SKM-1 treated with dmso at 0.1 percent for 144 hours (cell line): ENCODE measurements around the gene INTS11.
A peak's percentile ranks its signal among the peaks of the same experiment; 100 is the strongest.

Experiments
- DNase-seq: peaks from one replicate; lab custom pipeline; 2025; ENCODE audit not compliant: unreplicated experiment; lab: John Stamatoyannopoulos, UW

Gene INTS11

GRCh38 chr1:1303736-1304135 lies 20.7 kb downstream of the INTS11 start:
- no peak for DNase-seq

DNA sequence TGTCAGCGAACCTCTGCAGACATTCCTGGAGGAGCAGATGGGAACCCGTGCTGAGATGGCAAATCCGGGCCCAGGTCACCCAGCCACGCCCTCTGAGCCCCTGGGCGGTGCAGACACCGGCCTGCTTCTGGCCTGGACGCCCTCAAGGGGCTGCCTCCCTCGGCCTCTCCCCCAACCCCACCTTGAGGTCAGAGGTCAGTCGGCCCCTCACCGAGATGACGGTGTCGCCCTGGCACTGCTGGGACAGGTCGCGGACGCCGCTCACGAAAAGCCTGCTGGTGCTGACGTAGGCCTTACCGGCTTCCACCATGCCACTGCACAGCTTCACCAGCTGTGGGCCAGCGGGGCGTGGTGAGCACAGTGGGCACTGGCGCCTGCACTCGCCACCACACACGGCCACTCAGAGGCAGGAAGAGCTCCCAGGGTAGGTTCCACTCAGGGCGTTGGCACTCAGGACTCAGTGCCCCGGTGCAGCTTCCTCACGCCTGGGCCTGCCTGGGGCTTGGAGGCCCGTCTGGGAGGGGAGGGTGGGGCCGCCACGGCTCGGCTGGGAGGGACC lies 21.4 kb downstream of the INTS11 start:
- DNase-seq = no peak

DNA sequence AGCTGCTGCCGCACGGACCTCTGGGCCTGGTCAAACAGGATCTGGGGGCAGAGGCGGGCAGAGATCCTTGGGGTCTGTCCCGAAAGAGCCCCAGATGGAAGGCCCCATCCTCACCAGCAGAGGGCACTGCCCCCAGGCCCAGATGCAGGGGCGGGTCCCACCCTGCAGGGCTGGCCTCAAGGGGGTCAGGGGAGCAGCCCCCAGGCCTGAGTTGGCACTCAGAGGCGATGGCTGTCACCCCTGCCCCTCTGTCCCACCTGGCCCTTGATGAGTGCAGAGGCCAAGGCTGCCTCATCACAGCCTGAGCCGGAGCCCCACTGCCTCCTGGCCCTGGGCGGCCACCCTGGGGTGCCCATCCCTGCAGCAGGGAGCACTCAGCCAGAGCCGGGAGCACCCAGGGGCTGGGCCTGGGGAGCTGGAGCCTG lies 22.4 kb downstream of the INTS11 start:
- DNase-seq = no peak

- DNase-seq = no peak
Observed at GRCh38 chr1:1300352-1300739, 24.1 kb downstream of the INTS11 start.

DNA sequence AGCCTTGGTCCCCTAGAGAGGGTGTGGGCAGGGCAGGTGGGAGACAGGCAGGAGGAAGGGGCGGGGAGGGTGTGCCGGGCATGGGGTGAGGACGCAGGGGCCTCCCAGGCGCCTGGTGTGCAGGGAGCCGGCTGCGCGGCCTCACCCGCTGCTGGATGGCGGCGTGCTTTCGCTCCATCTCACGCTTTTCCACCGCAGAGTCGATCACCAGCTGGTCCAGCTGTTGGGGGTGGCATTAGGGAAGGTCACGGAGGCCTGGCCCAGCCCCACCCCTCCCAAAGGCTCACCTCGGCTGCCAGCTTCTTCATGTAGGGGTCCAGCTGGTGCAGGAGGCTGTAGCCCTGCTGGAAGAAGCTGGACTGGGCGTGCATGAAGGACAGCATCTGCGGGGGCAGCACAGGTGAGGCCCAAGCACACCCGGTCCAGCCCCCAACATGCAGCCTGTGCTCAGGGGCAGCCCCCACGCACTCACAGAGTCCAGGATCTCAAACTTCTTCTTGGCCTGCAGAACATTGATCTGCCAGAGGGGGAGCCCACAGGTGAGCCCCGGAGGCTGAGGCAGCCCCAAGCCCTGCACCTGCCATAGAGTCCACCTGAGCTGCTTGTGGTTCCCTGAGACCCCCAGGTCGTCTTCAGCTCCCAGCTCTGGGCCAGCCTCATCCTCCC lies 24.6 kb downstream of the INTS11 start:
- no peak for DNase-seq

DNA sequence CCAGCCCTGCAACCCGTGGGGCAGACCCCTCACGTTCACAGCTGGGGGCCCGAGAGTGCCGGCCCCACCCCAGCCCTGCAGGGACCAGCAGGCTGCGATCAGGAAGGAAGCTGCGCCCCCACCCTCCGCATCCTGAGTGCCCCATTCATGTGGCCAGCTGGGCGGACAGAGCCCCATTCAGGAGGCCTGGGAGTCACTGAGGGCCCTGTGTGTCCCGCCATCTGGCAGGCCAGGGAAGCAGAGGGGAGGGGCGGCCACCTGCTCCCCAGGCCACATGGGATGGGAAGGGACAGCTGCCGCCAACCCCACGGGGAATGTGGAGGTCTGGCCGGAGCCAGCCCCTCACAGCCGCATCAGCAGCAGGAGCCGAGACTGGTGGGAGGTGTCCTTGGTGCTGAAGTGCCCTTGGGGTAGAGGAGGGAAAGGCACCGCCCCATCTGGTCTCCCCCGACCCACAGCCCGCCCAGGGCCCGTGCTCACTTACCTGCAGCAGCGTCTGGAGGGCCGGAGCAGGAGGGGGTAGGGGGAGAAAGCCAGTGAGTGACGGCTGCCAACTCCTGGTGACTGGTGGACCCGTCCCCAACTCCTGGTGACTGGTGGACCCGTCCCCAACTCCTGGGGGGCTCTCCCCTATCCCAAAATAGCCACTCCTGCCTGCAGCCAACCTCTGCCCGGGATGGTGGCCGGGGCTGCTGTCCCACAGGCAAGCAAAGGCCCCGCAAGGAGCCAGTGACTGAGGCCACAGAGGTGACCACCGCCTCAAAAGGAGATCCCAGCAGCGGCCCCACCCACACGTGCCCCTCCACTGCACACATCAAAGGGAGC lies 25.4 kb downstream of the INTS11 start:
- no peak for DNase-seq

DNA sequence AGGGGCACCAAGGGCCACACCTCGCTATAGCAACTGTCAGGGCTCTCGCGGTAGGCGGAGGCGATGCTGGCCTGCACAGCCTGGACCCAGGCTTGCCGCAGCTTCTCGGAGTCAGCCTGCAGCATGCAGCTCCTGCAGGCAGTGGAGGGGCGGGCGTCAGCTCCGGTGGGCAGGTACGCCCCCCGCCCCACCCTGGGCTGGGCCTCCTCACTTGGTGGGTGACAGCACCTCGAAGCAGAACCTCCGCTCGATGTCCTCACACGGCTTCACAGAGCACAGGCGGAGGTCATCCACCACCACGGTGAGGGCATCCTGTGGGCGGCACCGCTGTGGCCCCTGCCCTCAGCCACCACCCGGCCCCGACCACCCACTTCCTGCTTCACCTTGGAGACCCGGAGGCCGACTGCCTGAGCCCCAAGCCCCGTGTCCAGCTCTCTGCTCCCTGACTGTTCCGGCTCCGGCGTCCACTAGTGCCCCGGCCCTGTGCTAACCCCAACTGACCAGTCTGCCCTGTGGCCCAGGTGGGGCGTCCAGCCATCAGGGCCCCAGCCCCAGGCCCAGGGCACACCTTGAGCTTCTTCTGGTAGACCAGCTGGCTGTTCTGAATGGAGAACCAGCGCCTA lies 26.5 kb downstream of the INTS11 start:
- DNase-seq = no peak

- no peak for DNase-seq
Observed at GRCh38 chr1:1296070-1297061, 28.1 kb downstream of the INTS11 start.

DNA sequence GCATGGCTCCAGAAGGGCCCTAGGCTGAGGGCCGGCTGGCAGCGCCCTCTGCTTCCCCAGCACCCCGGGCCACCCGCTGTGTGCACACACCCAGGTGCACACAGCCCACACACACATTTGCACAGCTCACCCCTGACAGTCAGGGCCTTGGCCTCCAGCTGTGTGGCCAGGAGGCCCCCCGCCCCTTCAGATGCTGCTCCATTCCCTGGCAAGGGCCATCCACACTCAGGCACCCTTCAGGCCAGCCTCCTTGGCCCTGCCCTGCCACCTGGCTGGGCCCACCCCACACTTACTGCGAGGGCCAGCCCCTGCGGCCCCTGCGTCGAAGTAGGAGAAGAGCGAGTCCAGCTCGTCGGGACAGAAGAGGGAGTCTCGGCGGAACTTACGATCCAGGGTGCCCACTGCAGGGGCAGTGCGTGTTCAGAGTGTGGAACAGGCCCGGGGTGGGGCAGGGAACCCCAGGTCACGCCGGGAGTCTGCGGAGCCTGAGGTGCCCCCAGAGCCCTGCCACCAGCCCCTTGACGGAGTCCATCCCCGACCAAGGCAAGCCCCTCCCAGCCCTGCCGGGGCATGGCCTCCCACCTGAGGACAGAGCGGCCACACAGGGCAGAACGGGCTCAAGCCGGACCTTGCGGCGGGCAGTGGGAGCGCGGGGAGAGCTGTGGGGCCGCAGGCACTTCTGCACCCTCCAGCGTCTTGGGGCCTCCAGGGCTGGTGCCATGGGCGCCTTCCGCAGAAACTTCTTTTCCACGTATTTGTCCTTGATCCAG lies 29.1 kb downstream of the INTS11 start:
- no peak for DNase-seq

- DNase-seq = no peak
Observed at GRCh38 chr1:1294250-1294890, 30.1 kb downstream of the INTS11 start.

DNA sequence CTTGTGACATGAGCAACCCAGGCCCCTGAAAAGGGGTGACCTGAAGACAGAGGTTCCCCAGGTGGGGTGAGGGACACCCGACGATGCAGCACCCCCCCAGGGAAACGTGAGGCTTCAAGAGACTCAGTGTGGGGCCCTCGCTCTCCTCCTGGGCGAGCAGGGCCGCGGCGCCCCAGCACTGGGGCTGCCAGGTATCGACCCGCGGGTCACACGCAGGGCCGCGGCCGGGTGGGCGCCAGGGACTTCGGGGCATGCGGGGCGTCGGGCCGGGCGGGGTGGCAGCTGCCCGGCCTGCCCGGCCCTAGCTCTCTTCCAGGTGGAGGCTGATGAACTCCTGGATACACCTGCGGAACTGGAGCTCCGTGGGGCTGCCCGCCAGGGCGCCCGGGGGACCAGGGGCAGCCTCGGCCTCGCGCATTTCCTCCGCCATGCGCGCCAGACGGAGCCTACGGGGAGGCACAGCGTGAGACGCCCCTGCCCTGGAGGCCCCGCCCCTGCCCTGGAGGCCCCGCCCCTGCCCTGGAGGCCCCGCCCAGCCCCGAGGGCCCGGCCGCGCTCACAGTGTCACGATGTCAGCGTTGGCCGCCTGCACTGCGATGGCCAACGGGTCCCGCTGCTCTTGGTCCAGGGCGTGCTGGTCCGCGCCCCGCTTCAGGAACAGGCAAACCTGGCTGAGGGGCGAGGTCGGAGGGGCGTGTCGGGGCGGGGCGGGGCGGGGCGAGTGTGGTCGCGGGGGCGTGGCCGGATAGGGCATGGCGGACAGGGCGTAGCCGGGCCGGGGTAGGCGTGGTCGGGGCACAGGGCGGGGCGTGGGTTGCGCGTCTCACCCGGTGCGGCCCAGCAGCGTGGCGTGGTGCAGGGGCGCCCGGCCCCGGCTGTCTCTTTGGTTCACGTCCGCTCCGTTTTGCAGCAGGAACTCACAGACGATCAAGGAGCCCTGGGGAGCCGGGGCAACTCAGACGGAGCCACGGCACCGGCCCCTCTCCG lies 30.9 kb downstream of the INTS11 start:
- no peak for DNase-seq

DNA sequence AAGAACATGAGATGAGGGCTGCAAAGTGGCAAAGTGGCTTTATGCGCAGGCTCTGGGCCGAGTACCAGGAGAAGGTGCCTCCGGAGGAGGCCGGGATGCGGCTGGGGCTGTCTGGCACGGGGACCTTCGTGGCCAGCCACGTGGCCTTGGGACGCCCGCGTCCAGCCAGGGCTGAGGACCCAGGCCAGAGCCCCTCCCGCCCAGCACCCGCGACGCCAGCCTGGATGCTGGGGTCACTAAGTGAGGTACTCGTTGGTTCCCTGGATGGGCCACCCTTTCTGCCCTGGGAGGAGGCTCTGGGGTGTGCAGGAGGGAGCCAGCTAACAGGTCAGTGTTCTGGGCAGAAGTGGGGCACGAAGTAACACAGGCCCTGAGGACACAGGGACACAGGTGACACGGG lies 31.6 kb downstream of the INTS11 start:
- no peak for DNase-seq

DNA sequence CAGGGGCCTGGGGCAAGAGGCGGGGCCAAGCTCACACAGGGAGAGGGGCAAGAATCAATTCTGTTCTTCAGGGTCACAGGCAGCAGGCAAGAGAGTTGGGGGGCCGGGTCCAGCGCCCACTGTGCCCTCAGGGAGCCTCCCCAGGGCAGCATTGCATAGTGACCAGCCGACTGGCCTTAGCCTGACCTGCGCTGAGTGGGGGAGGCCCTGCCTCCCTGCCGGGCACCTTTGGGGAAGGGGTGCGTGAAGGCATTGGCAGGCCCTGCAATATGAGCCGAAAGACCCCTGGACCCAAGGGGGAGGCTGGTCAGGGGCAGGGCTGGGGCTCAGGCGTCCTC lies 32.0 kb downstream of the INTS11 start:
- DNase-seq = no peak

- DNase-seq = peak; percentile 18
Observed at GRCh38 chr1:1291548-1292441, 32.7 kb downstream of the INTS11 start.

DNA sequence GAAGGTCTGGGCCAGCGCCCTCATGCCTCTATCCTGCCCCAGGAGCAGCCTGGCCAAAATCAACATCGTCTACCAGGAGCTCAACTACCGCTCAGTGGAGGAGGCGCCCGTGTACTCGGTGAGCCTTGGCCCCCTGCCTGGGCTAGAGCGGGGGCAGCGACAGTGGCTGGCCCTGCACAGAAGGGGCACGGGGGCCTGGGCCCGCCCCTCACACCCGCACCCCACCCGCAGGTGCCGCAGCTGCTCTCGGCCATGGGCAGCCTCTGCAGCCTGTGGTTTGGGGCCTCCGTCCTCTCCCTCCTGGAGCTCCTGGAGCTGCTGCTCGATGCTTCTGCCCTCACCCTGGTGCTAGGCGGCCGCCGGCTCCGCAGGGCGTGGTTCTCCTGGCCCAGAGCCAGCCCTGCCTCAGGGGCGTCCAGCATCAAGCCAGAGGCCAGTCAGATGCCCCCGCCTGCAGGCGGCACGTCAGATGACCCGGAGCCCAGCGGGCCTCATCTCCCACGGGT lies 33.4 kb downstream of the INTS11 start:
- DNase-seq = no peak

DNA sequence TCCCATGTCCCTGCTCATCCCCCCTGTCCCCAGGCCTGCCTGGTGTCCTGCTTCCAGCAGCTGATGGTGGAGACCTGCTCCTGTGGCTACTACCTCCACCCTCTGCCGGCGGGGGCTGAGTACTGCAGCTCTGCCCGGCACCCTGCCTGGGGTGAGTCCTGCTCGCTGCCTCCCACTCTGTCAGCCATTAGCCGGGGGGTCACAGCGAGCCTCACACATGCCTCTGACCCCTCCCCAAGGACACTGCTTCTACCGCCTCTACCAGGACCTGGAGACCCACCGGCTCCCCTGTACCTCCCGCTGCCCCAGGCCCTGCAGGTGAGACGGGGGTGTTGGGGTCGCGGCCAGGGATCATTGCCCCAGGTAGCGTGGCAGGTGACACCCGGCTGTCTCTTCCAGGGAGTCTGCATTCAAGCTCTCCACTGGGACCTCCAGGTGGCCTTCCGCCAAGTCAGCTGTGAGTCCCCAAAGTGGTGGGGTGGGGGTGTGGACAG lies 34.2 kb downstream of the INTS11 start:
- peak; percentile 23 for DNase-seq
